Bronchial epithelial cell (primary cell): Measurements from ENCODE around the gene SLC25A13. TPM values are rescaled to one million over a fixed set of nuclear protein-coding genes. Genes with fewer than 3 reads are reported as not detected.

Experiments
- DNase-seq: peaks from one replicate; pipeline ENCODE4 v3.0.0-alpha.2; 2010; ENCODE audit warnings: low read depth
- FAIRE-seq: peaks from 2 replicates; lab custom pipeline; 2011; peaks lifted over from hg19 to GRCh38; lab: Jason Lieb, UNC
- H3K27me3 ChIP-seq: 2 replicates; pipeline ENCODE4 v1.5.1; 2011; ENCODE audit warnings: low read length; ENCODE audit not compliant: control insufficient read depth, insufficient read depth
- H3K36me3 ChIP-seq: 2 replicates; pipeline ENCODE4 v1.5.1; 2011; ENCODE audit warnings: low read length; ENCODE audit not compliant: control insufficient read depth, insufficient read depth
- H3K4me3 ChIP-seq: 2 replicates; pipeline ENCODE4 v1.5.1; 2011; ENCODE audit warnings: mild to moderate bottlenecking, low read depth, low read length, control low read depth
- total RNA-seq: library from RNA; depleted of rRNA; stranded (reverse); fragments of >200 nt; gene quantifications from 2 replicates; pipeline ENCODE4 v1.2.1, GENCODE V29; 2014
- TF ChIP-seq, protein P1 (sequence below): IDR thresholded peaks from 2 replicates; pipeline ENCODE4 v1.5.1; 2011; ENCODE audit warnings: mild to moderate bottlenecking, moderate library complexity, low read length, control low read depth, inconsistent platforms; ENCODE audit not compliant: insufficient read depth, severe bottlenecking

Gene SLC25A13
- total RNA-seq, 1 donor from 2014 or later, result 16.6 TPM

DNA sequence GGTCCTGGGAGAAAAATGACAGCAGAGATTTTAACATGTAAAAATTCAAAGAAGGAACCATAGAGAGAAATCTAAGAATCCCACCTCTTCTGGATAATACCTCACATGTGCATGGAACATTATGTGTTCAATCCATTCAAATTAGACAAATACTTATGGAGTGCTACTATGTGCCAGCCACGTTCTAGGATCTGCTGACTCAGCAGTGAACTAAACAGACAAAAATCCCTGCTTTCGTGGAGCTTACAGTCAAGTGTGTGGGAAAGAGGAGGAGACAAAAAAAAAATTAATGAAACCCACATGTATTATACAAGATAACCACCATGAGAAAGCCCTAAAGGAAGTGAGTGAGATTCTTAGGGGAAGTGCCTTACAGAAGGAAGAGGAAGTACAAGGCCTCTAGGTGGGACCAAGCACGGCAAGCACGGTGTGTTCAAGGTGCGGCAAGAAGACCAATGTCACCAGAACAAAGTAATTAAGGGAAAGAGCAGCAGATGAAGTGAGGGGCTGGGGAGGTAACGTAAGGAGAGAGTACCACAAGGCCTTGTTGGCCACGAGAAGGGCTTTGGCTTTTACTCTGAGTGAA is 71.0 kb downstream of the SLC25A13 start:
- TF ChIP-seq, protein P1, sequence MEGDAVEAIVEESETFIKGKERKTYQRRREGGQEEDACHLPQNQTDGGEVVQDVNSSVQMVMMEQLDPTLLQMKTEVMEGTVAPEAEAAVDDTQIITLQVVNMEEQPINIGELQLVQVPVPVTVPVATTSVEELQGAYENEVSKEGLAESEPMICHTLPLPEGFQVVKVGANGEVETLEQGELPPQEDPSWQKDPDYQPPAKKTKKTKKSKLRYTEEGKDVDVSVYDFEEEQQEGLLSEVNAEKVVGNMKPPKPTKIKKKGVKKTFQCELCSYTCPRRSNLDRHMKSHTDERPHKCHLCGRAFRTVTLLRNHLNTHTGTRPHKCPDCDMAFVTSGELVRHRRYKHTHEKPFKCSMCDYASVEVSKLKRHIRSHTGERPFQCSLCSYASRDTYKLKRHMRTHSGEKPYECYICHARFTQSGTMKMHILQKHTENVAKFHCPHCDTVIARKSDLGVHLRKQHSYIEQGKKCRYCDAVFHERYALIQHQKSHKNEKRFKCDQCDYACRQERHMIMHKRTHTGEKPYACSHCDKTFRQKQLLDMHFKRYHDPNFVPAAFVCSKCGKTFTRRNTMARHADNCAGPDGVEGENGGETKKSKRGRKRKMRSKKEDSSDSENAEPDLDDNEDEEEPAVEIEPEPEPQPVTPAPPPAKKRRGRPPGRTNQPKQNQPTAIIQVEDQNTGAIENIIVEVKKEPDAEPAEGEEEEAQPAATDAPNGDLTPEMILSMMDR, result no peak
- Histone ChIP-seq H3K27me3 (no peaks in the 10 kb centered on the region), H3K36me3 (no peaks in the 10 kb centered on the region), H3K4me3 (no peak overlapping the region)
- no peak for DNase-seq
- no peak for FAIRE-seq

DNA sequence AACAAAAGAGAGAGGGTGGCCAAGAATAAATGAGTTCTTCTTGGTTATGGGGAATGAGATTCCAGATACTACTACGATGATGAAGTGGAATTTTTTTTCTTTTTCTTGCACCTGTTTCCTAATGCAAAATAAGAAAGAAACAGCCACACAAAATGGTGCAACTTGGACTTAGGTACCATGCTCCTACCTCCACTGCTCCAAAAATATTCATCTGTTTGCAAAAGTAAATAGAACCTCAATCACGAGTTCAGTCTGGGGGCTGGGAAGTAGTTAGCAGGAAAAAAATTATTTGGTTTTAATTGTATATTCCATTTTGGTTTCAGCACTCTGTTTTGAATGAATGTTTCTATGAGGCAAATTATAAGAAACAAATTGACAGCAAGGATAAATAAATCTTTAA is 73.5 kb downstream of the SLC25A13 start:
- no peak for FAIRE-seq
- no peaks in the 10 kb centered on the region for H3K27me3 ChIP-seq
- H3K4me3 ChIP-seq, result no peak overlapping the region
- no peak for DNase-seq
- no peaks in the 10 kb centered on the region for H3K36me3 ChIP-seq
- TF ChIP-seq, protein P1, result no peak

DNA sequence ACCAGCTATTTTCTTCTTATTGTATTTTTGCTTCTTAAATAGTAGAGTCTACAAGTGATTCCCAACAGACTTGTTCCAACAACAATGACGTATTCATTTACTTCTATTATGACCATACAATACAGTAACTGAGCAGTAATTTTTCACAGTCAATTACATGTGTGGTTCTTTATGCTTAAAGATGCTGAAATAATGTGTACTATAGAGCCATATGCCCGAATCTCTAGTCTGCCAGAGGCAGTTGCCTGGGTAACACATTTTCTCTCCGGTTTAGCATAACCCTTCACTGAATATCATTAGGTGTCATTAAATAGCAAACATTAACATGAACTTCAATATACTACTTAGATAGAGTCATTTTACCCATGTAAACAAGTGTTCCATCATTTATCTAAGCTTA is 75.0 kb downstream of the SLC25A13 start:
- no peaks in the 10 kb centered on the region for H3K27me3 ChIP-seq
- no peaks in the 10 kb centered on the region for H3K36me3 ChIP-seq
- H3K4me3 ChIP-seq, result no peak overlapping the region
- no peak for FAIRE-seq
- no peak for DNase-seq
- TF ChIP-seq, protein P1, result no peak

DNA sequence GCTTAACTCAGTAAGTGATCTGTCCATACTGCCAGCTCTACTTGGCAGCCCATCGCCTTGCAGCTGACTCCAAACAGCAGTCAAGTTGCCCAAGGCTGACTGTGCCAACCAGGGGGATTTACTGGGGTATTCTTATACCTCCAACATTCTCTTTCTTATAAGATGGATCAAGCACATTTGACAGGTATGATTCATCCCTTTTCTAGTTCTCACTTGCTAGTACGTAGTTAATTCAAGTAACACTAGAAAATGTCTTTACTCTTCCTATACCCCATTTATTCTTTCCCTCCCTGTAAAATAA is 77.0 kb downstream of the SLC25A13 start:
- Histone ChIP-seq H3K27me3 (no peaks in the 10 kb centered on the region), H3K4me3 (no peak overlapping the region), H3K36me3 (no peaks in the 10 kb centered on the region)
- no peak for DNase-seq
- FAIRE-seq, result no peak
- TF ChIP-seq, protein P1, result no peak

DNA sequence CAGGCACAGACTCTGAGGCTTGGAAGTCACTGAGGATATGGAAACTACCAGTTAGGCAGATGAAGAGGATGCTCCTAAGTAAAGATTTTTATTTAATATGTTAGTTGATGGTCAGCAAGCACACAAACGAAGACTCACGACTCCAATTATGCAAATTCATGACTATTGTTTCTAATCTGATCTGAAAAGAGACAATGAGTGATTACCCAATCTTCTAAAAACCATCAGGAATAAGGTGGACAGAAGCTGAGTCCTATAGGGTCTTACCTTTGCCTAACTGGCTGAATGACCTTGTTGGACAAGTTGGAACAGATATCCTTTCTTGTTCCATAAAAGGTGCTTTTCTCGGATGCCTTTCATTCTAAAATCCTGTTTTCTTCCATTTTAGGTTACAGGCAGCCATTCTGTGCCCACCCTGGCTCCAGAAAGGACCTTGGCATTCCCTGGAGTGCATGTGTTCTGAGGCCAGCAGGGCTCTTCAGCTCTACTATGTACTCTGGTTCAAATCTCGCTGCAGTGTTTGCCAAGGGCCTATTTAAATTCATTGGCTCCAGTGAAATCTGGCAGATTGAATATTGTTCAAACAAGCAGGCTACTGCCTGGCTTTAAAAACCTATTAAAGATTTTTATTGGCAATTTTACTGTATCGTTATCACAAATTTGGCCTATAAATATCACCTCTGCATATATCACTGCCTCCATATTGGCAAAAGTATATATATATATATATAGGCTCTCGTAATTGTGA is 77.5 kb downstream of the SLC25A13 start:
- DNase-seq, result no peak
- TF ChIP-seq, protein P1, result no peak
- Histone ChIP-seq H3K4me3 (no peak overlapping the region), H3K27me3 (no peaks in the 10 kb centered on the region), H3K36me3 (no peaks in the 10 kb centered on the region)
- no peak for FAIRE-seq
